H1 (cell line): ENCODE data around the gene SLC25A30. TPM values are rescaled to one million over a fixed set of nuclear protein-coding genes. Genes with fewer than 3 reads are reported as not detected.
"Not testable (repeated sequence)": the region's sequence is repeated elsewhere in the genome, so short reads cannot be mapped to it uniquely, and the experiment has no call there.

Experiments
- CTCF ChIA-PET: fragments of 300-600 bp; sonication (Branson Sonifier 250); formaldehyde crosslinking; loops from one replicate; lab custom pipeline; 2021; ENCODE audit not compliant: partially characterized antibody; lab: Charles Lee
- POLR2A ChIA-PET: fragments of 300-600 bp; sonication (Branson Sonifier 250); formaldehyde crosslinking; loops from one replicate; lab custom pipeline; 2021; ENCODE audit warnings: inconsistent platforms; ENCODE audit not compliant: partially characterized antibody; lab: Charles Lee
- DNase-seq, 2 experiments: peaks; one replicate each; pipeline versions ENCODE4 v3.0.0 to v3.0.0-alpha.2; 2010 to 2022; ENCODE audit warnings: low spot score in 2 of 2, low read depth in 1 of 2, mixed read lengths in 1 of 2
- FAIRE-seq: peaks from 2 replicates; lab custom pipeline; 2011; peaks lifted over from hg19 to GRCh38; lab: Jason Lieb, UNC
- H2AFZ ChIP-seq: 2 replicates; pipeline ENCODE4 v1.8.1; 2012; ENCODE audit warnings: low read length, inconsistent platforms
- H2AK5ac ChIP-seq: 2 replicates; pipeline ENCODE4 v1.6.1; 2013; ENCODE audit warnings: low read depth, low read length
- H2BK120ac ChIP-seq: replicated peaks from 2 replicates; pipeline ENCODE3; 2013; ENCODE audit warnings: low read depth, low read length, inconsistent platforms
- H2BK12ac ChIP-seq: 2 replicates; pipeline ENCODE4 v1.6.1; 2013; ENCODE audit warnings: low read depth, low read length
- H2BK15ac ChIP-seq: 2 replicates; pipeline ENCODE4 v1.6.1; 2013; ENCODE audit warnings: low read length
- H2BK20ac ChIP-seq: 2 replicates; pipeline ENCODE4 v1.6.1; 2013; ENCODE audit warnings: low read length
- H2BK5ac ChIP-seq: 2 replicates; pipeline ENCODE4 v1.6.1; 2013; ENCODE audit warnings: low read depth, low read length
- H3K14ac ChIP-seq: 2 replicates; pipeline ENCODE4 v1.6.1; 2013; ENCODE audit warnings: inconsistent platforms; ENCODE audit not compliant: insufficient read length
- H3K18ac ChIP-seq: 2 replicates; pipeline ENCODE4 v1.6.1; 2013; ENCODE audit warnings: low read length; ENCODE audit errors: extremely low read depth
- H3K23ac ChIP-seq: 2 replicates; pipeline ENCODE4 v1.6.1; 2013; ENCODE audit warnings: inconsistent platforms; ENCODE audit not compliant: insufficient read length
- H3K23me2 ChIP-seq: 2 replicates; pipeline ENCODE4 v1.6.1; 2013; ENCODE audit warnings: low read depth, low read length
- H3K27ac ChIP-seq: 2 replicates; pipeline ENCODE4 v1.6.1; 2011; ENCODE audit warnings: low read depth, low read length, inconsistent platforms
- H3K27me3 ChIP-seq, 4 experiments: replicated peaks in 1 of 4; 1 replicate in 1 of 4; 2 replicates in 3 of 4; pipeline versions ENCODE4 v1.6.1 to v1.8.1; 2011 to 2013; ENCODE audit warnings: low read length in 3 of 4, mild to moderate bottlenecking in 3 of 4, inconsistent platforms in 2 of 4, mixed read lengths in 2 of 4, moderate library complexity in 1 of 4; ENCODE audit not compliant: control insufficient read depth in 3 of 4, insufficient read depth in 3 of 4; ENCODE audit errors: extremely low read depth in 1 of 4
- H3K36me3 ChIP-seq, 4 experiments: 2 replicates each; pipeline versions ENCODE4 v1.6.1 to v1.8.1; 2011 to 2013; ENCODE audit warnings: mild to moderate bottlenecking in 4 of 4, low read length in 3 of 4, moderate library complexity in 2 of 4, control low read depth in 1 of 4, inconsistent platforms in 1 of 4; ENCODE audit not compliant: insufficient read depth in 4 of 4, control insufficient read depth in 2 of 4
- H3K4ac ChIP-seq: replicated peaks from 2 replicates; pipeline ENCODE3; 2013; ENCODE audit warnings: low read length, low read depth, mixed read lengths, inconsistent platforms; ENCODE audit not compliant: insufficient read length
- H3K4me1 ChIP-seq, 4 experiments: replicated peaks in 1 of 4; 1 replicate in 1 of 4; 2 replicates in 3 of 4; pipeline versions ENCODE4 v1.6.1 to v1.8.1; 2011 to 2013; ENCODE audit warnings: low read length in 3 of 4, inconsistent platforms in 2 of 4, mixed read lengths in 1 of 4; ENCODE audit not compliant: insufficient read depth in 4 of 4, control insufficient read depth in 3 of 4
- H3K4me2 ChIP-seq, 2 experiments: 2 replicates each; pipeline versions ENCODE4 v1.6.1 to v1.8.1; 2011 to 2013; ENCODE audit warnings: low read depth in 2 of 2, low read length in 2 of 2, control low read depth in 1 of 2, inconsistent platforms in 1 of 2, mild to moderate bottlenecking in 1 of 2; ENCODE audit not compliant: insufficient read depth in 1 of 2
- H3K4me3 ChIP-seq, 4 experiments: fragments of 200-600, 300-600 bp in 1 of 4; sonication (generic), shearing (Covaris generic), sonication (Bioruptor Twin) in 1 of 4; 2 replicates each; pipeline versions ENCODE4 v1.5.1 to v1.8.1; 2011 to 2016; ENCODE audit warnings: low read length in 4 of 4, low read depth in 3 of 4, control low read depth in 2 of 4, inconsistent platforms in 2 of 4, mild to moderate bottlenecking in 2 of 4, mixed read lengths in 1 of 4, moderate library complexity in 1 of 4; ENCODE audit not compliant: insufficient read depth in 2 of 4; ENCODE audit errors: extremely low read depth in 1 of 4
- H3K56ac ChIP-seq: replicated peaks from 2 replicates; pipeline ENCODE3; 2013; ENCODE audit warnings: low read depth, mild to moderate bottlenecking, mixed read lengths, low read length, inconsistent platforms; ENCODE audit not compliant: insufficient read length
- H3K79me1 ChIP-seq: 2 replicates; pipeline ENCODE4 v1.6.1; 2013; ENCODE audit warnings: low read depth, low read length, control low read depth
- H3K79me2 ChIP-seq, 2 experiments: 2 replicates each; pipeline versions ENCODE4 v1.6.1 to v1.8.1; 2012 to 2013; ENCODE audit warnings: low read length in 2 of 2, mild to moderate bottlenecking in 2 of 2, inconsistent platforms in 1 of 2; ENCODE audit not compliant: insufficient read depth in 2 of 2, control insufficient read depth in 1 of 2
- H3K9ac ChIP-seq, 4 experiments: replicated peaks in 1 of 4; 1 replicate in 1 of 4; 2 replicates in 3 of 4; pipeline versions ENCODE4 v1.6.1 to v1.8.1; 2011 to 2013; ENCODE audit warnings: low read depth in 3 of 4, low read length in 3 of 4, control low read depth in 2 of 4, mild to moderate bottlenecking in 2 of 4, moderate library complexity in 2 of 4, inconsistent platforms in 1 of 4; ENCODE audit errors: extremely low read depth in 1 of 4
- H3K9me3 ChIP-seq, 2 experiments: 2 replicates each; pipeline versions ENCODE4 v1.6.1 to v1.8.1; 2012 to 2013; ENCODE audit warnings: mild to moderate bottlenecking in 2 of 2, moderate library complexity in 2 of 2, control low read depth in 1 of 2, inconsistent platforms in 1 of 2, low read depth in 1 of 2, low read length in 1 of 2, mixed read lengths in 1 of 2; ENCODE audit not compliant: insufficient read depth in 2 of 2
- H4K20me1 ChIP-seq, 2 experiments: replicated peaks in 1 of 2; 2 replicates each; pipeline versions ENCODE3 to v1.8.1; 2011 to 2013; ENCODE audit warnings: inconsistent platforms in 2 of 2, low read length in 2 of 2, mild to moderate bottlenecking in 1 of 2; ENCODE audit not compliant: insufficient read depth in 2 of 2, control insufficient read depth in 1 of 2
- H4K5ac ChIP-seq: 2 replicates; pipeline ENCODE4 v1.6.1; 2013; ENCODE audit warnings: low read length, low read depth, mixed read lengths, inconsistent platforms; ENCODE audit not compliant: insufficient read length
- H4K8ac ChIP-seq: 2 replicates; pipeline ENCODE4 v1.8.0; 2013; ENCODE audit warnings: mild to moderate bottlenecking, moderate library complexity, low read length, inconsistent platforms; ENCODE audit not compliant: insufficient read depth; ENCODE audit errors: extremely low read depth
- H4K91ac ChIP-seq: replicated peaks from 2 replicates; pipeline ENCODE3; 2013; ENCODE audit warnings: low read length, mixed read lengths, inconsistent platforms; ENCODE audit not compliant: insufficient read length
- WGBS, 2 experiments: shearing (Covaris generic) in 1 of 2; methylation state at CpG; one replicate each; pipeline versions ENCODE4 v1.1.6 to v1.1.7; 2013 to 2015; ENCODE audit warnings: low lambda C conversion rate in 2 of 2, mixed read lengths in 2 of 2, inconsistent platforms in 1 of 2, low coverage in 1 of 2, missing lambda C conversion rate in 1 of 2; ENCODE audit not compliant: insufficient replicate concordance in 2 of 2, insufficient coverage in 1 of 2, insufficient read length in 1 of 2; ENCODE audit errors: extremely low coverage in 1 of 2, missing lambda C conversion rate in 1 of 2; 5-methylcytosine and 5-hydroxymethylcytosine counted together
- polyA plus RNA-seq, 7 experiments: library from polyadenylated mRNA; depleted of rRNA in 3 of 7; stranded (reverse) in 5 of 7; unstranded in 2 of 7; fragments of >200 nt in 5 of 7; fragments of 200-250 nt in 2 of 7; gene quantifications; 1 replicate in 5 of 7; 2 replicates in 1 of 7; 4 replicates in 1 of 7; pipeline versions ENCODE4 v1.2.1 to v1.2.3, GENCODE V29; 2011 to 2013; ENCODE audit warnings: missing spikeins in 2 of 7, mixed read lengths in 2 of 7
- total RNA-seq: library from RNA; stranded (reverse); fragmentation: NEBNext Ultra II Directional; extraction: Animal tissue kit (Norgen Biotek cat#: 25700); gene quantifications from 2 replicates; pipeline ENCODE4 v1.2.1, GENCODE V29; 2021
- TF ChIP-seq, protein P1 (sequence below): IDR thresholded peaks from 2 replicates; pipeline ENCODE4 v1.6.1; 2012; ENCODE audit warnings: inconsistent platforms

SLC25A30 gene
- total and polyA plus RNA-seq, 2 of the 8 experiments (the other 6 are each of a cell fraction or from before 2014, with no cell fraction given), result 2.1 to 8.7 TPM

DNA sequence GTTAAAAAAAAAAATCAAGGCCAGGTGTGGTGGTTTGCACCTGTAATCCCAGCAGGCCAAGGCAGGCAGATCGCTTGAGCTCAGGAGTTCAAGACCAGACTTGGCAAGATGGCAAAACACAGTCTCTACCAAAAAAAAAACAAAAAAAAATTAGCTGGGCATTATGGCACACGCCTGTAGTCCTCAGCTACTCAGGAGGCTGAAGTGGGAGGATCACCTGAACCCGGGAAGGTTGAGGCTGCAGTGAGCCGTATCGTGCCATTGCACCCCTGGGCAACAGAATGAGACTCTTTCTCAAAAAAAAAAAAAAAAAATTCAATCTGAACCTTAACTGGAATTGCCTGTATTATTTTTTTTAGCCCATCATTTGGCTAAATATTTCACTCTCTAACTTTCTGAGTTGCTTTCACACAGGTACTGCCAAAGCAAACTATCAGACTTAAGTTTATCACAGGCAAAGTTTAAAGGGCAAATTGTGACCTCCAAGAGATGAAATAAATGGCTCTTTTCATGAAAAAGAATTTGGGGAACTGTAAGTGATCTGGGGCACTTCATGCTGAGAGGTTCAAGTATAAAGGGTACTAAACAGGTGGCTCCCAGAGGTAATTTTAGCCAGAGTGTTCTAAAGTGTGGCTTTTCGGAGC lies 14.7 kb upstream of the SLC25A30 start (continued):
- TF ChIP-seq, protein P1, sequence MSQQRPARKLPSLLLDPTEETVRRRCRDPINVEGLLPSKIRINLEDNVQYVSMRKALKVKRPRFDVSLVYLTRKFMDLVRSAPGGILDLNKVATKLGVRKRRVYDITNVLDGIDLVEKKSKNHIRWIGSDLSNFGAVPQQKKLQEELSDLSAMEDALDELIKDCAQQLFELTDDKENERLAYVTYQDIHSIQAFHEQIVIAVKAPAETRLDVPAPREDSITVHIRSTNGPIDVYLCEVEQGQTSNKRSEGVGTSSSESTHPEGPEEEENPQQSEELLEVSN, result no peak

DNA sequence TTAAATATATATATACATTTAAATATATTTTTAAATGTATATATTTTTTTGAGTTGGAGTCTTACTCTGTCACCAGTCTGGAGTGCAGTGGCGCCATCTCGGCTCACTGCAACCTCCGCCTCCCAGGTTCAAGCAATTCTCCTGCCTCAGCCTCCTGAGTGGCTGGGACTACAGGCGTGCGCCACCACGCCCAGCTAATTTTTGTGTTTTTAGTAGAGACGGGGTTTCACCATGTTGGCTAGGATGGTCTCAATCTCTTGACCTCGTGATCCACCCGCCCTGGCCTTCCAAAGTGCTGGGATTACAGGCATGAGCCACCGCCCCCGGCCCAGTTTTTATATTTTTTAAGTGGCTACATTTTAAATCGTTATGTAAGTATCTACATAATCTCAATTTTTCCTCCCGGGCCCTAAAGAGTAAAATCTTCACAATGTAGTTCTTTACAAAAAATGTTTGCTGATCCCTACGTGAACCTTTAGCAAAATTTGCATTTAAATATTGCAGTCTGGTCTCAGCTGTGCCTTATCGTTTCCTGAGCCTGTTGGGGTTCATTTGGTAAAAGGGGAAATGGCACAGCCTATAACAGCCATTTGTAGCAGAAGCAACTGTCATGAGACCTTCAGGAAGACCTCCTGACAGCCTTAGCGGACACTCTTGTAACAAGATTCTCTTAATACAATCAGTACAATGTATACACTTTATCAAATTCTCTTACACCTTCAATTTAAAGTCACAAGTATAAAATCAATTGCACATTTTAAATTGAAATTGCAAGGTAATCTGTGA lies 8.1 kb upstream of the SLC25A30 start:
- DNase-seq, H2BK120ac ChIP-seq, H3K27me3 ChIP-seq, H3K4me1 ChIP-seq, H4K8ac ChIP-seq, H2BK15ac ChIP-seq, H2AFZ ChIP-seq, H3K23me2 ChIP-seq, H3K27ac ChIP-seq, H3K79me1 ChIP-seq, H3K56ac ChIP-seq, H2AK5ac ChIP-seq, H3K9me3 ChIP-seq, H3K4me3 ChIP-seq, H2BK5ac ChIP-seq, H3K18ac ChIP-seq, H3K79me2 ChIP-seq, H2BK12ac ChIP-seq, H3K36me3 ChIP-seq, H2BK20ac ChIP-seq, H4K5ac ChIP-seq, H4K20me1 ChIP-seq, H3K4ac ChIP-seq, H3K23ac ChIP-seq, H3K9ac ChIP-seq, H4K91ac ChIP-seq, FAIRE-seq, H3K14ac ChIP-seq, H3K4me2 ChIP-seq: not testable (repeated sequence)
- WGBS, 2 experiments, result 85% methylated on average over 16 of the region's 16 CpGs; no CpG with 5 or more reads in 1 of the 2 experiments
- POLR2A ChIA-PET, result interaction anchor here (0.9 to 1.2 kb wide), 2 partner anchors 69 to 85 kb away, joined by 3 read pairs; partner anchors contain the start of gene TPT1
- CTCF ChIA-PET, result interaction anchor here (0.9 to 1.4 kb wide), 3 partner anchors 31 to 49 kb away, joined by 3 to 4 read pairs (median 3); no protein-coding TSS in a partner anchor
